ENCODE data around the gene UBTF.

The UBTF gene

DNA sequence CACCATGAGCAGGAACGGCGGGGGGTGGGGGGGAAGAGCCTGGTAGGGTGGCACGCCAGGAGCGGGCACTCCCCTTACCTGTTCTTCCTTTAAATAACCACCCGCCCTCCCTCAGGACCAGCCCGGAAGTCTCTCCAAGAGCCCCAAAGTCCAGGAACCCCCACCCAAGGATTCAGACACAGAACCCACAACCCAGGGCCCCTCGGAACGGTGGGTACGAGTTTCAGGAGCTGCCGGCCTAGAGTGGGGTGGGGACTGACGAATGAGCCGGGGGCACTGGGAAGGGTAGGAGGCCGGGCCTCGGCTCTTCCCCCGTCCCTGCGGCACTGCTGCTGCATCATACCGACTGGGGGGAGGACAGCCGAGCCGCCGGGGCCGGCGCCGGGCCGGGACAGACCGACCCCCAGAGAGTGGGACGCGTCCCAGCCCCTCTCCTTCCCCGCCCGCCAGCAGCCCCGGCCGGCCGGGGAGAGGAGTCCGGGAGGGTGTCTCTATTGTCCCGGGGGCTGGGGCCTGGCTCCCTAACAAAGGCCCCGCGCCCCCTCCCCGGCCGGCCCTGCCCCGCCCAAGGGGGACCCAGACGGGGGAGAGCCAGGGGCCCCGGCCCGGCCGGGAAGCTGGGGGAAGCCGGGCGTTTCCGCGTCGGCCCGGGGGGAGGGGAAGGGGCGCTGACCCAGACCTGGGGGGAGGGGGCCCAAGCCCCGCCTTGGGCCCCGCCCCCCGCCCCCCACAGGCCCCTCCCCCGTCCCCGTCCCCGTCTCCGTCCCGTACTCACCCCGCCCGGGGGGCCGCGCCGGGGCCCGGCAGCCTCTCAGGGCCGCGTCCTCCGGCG, 20.5 kb downstream of the UBTF start (continued):
- TF ChIP-seq ZNF623 (tag by site-specific recombination; IDR thresholded peaks at IDR 0.05) (no peak), SCRT1 (tag by site-specific recombination; IDR thresholded peaks at IDR 0.05; ENCODE audit: borderline replicate concordance) (no peak), HOXD13 (CRISPR knock-in tag; IDR thresholded peaks at IDR 0.05; ENCODE audit: borderline replicate concordance) (no peak), ZBTB17 (tag by site-specific recombination; IDR thresholded peaks at IDR 0.05) (no peak), ZNF777 (tag by site-specific recombination; IDR thresholded peaks at IDR 0.05; ENCODE audit: borderline replicate concordance) (no peak), ZNF292 (tag by site-specific recombination; IDR thresholded peaks at IDR 0.05; ENCODE audit: borderline replicate concordance, low read depth) (no peak), ZBTB48 (tag by site-specific recombination; IDR thresholded peaks at IDR 0.05) (no peak; the same call in 1 of the 2 replicates), ZNF843 (tag by site-specific recombination; IDR thresholded peaks at IDR 0.05) (no peak), ZNF155 (tag by site-specific recombination; IDR thresholded peaks at IDR 0.05) (no peak), ZNF530 (tag by site-specific recombination; IDR thresholded peaks at IDR 0.05; ENCODE audit: low read depth) (no peak), ZNF175 (tag by site-specific recombination; IDR thresholded peaks at IDR 0.05) (no peak), ZNF549 (tag by site-specific recombination; IDR thresholded peaks at IDR 0.05) (no peak), ZBTB20 (tag by site-specific recombination; IDR thresholded peaks at IDR 0.05) (peak; percentile 52; the same call in 1 of the 2 replicates), ZNF335 (tag by site-specific recombination; conservative IDR thresholded peaks at IDR 0.05) (peak; percentile 31; the same call in 1 of the 2 replicates), ZNF501 (tag by site-specific recombination; IDR thresholded peaks at IDR 0.05) (no peak), ZNF423 (tag by site-specific recombination; IDR thresholded peaks at IDR 0.05) (no peak), ZNF37A (tag by site-specific recombination; IDR thresholded peaks at IDR 0.05) (no peak), ZNF510 (tag by site-specific recombination; IDR thresholded peaks at IDR 0.05; ENCODE audit: insufficient replicate concordance) (no peak)
- TF ChIP-seq, protein P1, sequence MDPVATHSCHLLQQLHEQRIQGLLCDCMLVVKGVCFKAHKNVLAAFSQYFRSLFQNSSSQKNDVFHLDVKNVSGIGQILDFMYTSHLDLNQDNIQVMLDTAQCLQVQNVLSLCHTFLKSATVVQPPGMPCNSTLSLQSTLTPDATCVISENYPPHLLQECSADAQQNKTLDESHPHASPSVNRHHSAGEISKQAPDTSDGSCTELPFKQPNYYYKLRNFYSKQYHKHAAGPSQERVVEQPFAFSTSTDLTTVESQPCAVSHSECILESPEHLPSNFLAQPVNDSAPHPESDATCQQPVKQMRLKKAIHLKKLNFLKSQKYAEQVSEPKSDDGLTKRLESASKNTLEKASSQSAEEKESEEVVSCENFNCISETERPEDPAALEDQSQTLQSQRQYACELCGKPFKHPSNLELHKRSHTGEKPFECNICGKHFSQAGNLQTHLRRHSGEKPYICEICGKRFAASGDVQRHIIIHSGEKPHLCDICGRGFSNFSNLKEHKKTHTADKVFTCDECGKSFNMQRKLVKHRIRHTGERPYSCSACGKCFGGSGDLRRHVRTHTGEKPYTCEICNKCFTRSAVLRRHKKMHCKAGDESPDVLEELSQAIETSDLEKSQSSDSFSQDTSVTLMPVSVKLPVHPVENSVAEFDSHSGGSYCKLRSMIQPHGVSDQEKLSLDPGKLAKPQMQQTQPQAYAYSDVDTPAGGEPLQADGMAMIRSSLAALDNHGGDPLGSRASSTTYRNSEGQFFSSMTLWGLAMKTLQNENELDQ (tag by site-specific recombination; IDR thresholded peaks at IDR 0.05; ENCODE audit: low read depth) = no peak
- TF ChIP-seq, protein P2, sequence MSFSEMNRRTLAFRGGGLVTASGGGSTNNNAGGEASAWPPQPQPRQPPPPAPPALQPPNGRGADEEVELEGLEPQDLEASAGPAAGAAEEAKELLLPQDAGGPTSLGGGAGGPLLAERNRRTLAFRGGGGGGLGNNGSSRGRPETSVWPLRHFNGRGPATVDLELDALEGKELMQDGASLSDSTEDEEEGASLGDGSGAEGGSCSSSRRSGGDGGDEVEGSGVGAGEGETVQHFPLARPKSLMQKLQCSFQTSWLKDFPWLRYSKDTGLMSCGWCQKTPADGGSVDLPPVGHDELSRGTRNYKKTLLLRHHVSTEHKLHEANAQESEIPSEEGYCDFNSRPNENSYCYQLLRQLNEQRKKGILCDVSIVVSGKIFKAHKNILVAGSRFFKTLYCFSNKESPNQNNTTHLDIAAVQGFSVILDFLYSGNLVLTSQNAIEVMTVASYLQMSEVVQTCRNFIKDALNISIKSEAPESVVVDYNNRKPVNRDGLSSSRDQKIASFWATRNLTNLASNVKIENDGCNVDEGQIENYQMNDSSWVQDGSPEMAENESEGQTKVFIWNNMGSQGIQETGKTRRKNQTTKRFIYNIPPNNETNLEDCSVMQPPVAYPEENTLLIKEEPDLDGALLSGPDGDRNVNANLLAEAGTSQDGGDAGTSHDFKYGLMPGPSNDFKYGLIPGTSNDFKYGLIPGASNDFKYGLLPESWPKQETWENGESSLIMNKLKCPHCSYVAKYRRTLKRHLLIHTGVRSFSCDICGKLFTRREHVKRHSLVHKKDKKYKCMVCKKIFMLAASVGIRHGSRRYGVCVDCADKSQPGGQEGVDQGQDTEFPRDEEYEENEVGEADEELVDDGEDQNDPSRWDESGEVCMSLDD (tag by site-specific recombination; IDR thresholded peaks at IDR 0.05) = peak; percentile 26; the same call in 1 of the 2 replicates
- TF ChIP-seq, protein P3, sequence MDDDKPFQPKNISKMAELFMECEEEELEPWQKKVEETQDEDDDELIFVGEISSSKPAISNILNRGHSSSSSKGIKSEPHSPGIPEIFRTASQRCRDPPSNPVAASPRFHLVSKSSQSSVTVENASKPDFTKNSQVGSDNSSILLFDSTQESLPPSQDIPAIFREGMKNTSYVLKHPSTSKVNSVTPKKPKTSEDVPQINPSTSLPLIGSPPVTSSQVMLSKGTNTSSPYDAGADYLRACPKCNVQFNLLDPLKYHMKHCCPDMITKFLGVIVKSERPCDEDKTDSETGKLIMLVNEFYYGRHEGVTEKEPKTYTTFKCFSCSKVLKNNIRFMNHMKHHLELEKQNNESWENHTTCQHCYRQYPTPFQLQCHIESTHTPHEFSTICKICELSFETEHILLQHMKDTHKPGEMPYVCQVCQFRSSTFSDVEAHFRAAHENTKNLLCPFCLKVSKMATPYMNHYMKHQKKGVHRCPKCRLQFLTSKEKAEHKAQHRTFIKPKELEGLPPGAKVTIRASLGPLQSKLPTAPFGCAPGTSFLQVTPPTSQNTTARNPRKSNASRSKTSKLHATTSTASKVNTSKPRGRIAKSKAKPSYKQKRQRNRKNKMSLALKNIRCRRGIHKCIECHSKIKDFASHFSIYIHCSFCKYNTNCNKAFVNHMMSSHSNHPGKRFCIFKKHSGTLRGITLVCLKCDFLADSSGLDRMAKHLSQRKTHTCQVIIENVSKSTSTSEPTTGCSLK (tag by site-specific recombination; IDR thresholded peaks at IDR 0.05) = no peak
- TF ChIP-seq, protein P4, sequence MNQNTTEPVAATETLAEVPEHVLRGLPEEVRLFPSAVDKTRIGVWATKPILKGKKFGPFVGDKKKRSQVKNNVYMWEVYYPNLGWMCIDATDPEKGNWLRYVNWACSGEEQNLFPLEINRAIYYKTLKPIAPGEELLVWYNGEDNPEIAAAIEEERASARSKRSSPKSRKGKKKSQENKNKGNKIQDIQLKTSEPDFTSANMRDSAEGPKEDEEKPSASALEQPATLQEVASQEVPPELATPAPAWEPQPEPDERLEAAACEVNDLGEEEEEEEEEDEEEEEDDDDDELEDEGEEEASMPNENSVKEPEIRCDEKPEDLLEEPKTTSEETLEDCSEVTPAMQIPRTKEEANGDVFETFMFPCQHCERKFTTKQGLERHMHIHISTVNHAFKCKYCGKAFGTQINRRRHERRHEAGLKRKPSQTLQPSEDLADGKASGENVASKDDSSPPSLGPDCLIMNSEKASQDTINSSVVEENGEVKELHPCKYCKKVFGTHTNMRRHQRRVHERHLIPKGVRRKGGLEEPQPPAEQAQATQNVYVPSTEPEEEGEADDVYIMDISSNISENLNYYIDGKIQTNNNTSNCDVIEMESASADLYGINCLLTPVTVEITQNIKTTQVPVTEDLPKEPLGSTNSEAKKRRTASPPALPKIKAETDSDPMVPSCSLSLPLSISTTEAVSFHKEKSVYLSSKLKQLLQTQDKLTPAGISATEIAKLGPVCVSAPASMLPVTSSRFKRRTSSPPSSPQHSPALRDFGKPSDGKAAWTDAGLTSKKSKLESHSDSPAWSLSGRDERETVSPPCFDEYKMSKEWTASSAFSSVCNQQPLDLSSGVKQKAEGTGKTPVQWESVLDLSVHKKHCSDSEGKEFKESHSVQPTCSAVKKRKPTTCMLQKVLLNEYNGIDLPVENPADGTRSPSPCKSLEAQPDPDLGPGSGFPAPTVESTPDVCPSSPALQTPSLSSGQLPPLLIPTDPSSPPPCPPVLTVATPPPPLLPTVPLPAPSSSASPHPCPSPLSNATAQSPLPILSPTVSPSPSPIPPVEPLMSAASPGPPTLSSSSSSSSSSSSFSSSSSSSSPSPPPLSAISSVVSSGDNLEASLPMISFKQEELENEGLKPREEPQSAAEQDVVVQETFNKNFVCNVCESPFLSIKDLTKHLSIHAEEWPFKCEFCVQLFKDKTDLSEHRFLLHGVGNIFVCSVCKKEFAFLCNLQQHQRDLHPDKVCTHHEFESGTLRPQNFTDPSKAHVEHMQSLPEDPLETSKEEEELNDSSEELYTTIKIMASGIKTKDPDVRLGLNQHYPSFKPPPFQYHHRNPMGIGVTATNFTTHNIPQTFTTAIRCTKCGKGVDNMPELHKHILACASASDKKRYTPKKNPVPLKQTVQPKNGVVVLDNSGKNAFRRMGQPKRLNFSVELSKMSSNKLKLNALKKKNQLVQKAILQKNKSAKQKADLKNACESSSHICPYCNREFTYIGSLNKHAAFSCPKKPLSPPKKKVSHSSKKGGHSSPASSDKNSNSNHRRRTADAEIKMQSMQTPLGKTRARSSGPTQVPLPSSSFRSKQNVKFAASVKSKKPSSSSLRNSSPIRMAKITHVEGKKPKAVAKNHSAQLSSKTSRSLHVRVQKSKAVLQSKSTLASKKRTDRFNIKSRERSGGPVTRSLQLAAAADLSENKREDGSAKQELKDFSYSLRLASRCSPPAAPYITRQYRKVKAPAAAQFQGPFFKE (tag by site-specific recombination; IDR thresholded peaks at IDR 0.05; ENCODE audit: borderline replicate concordance) = no peak
- TF ChIP-seq, protein P5, sequence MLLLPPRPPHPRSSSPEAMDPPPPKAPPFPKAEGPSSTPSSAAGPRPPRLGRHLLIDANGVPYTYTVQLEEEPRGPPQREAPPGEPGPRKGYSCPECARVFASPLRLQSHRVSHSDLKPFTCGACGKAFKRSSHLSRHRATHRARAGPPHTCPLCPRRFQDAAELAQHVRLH (tag by site-specific recombination; IDR thresholded peaks at IDR 0.05) = no peak
- TF ChIP-seq, protein P6, sequence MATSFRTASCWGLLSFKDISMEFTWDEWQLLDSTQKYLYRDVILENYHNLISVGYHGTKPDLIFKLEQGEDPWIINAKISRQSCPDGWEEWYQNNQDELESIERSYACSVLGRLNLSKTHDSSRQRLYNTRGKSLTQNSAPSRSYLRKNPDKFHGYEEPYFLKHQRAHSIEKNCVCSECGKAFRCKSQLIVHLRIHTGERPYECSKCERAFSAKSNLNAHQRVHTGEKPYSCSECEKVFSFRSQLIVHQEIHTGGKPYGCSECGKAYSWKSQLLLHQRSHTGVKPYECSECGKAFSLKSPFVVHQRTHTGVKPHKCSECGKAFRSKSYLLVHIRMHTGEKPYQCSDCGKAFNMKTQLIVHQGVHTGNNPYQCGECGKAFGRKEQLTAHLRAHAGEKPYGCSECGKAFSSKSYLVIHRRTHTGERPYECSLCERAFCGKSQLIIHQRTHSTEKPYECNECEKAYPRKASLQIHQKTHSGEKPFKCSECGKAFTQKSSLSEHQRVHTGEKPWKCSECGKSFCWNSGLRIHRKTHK (tag by site-specific recombination; IDR thresholded peaks at IDR 0.05) = no peak

Data from HEK293 (cell line).